NCI-H1092 (cell line): Measurements from ENCODE around the gene GLT6D1.
"Not testable (repeated sequence)": the region's sequence is repeated elsewhere in the genome, so short reads cannot be mapped to it uniquely, and the experiment has no call there.

Experiments
- DNase-seq: peaks from one replicate; lab custom pipeline; 2025; lab: John Stamatoyannopoulos, UW

Gene GLT6D1

DNA sequence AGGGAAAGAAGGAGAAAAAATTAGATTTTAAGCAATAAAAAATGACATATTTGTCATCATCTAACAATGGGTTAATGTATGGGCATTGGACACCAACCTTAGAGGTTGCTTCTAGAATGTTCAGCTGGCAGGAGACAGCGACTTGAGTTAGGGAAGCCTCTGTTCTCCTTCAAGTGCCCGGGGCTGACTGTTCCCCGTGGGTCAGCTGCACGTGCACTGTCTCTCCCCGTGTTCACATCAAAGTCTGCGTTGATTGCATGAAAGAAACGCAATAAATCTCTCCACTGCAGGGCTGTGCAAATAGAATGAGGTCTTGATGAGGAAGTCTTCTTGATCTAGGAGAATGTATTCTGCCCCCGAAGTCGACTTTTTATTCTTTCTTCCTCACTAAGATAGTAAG lies at the start of gene GLT6D1:
GLT6D1 (minus strand) TSS at position 345 of the 400 bp plus-strand sequence. CDS start 353 bp downstream, outside the sequence.
- no peak for DNase-seq

DNA sequence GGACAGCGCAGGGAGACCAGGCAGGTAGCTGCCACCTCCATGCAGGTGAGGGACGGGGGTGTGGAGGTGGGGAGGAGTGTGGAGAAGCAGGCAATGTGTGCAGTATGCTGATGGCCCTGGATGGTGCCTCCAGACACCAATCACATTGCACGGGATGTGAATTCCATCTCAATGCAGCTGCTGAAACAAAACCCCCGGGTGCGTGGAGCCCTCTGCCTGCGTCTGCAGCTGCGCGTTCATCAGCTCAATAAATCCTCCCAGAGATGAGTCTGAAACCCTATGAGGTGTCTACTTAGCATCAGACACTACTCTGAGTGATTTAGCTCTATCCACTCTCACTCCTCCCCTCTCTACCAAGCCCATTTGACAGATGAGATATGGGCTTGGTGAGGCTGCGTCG lies 49.7 kb upstream of the GLT6D1 start:
- DNase-seq: no peak

- no peak for DNase-seq
Observed at GRCh38 chr9:135687216-135687615, 47.9 kb upstream of the GLT6D1 start.

- DNase-seq: no peak
Observed at GRCh38 chr9:135684691-135685090, 45.4 kb upstream of the GLT6D1 start.

DNA sequence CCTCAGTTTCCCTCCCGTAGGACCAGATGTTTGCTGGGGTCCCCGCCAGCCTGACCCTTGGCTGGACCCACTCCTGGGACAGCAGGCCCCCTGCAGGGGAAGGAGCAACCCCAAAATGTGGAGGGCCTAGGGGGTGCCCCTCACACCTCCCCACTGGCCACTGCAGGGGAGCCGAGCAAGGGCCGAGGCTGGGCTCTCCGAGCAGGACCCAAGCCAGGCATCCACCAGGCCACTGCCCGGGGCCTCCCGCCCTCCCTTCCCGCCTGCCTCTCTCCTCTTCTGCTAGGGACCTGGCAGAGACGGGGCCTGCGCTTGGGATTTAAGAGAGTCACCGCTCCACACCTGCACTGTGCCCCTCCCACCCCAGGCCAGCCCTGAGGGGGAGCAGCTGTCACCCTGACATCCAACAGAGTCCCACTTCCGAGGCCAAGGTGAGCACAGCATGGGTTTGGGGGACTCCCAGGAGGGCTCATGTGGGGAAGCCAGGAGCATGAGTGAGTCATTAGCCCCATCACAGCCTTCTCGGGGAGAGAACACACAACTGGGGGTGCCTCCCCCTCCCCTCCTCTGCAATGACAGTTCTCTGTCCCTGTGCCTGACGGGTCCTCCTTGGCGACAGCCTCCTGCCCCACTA lies 44.2 kb upstream of the GLT6D1 start:
- DNase-seq: no peak

- DNase-seq: no peak
Observed at GRCh38 chr9:135681161-135681560, 41.8 kb upstream of the GLT6D1 start.

- DNase-seq: no peak
Observed at GRCh38 chr9:135680056-135680455, 40.7 kb upstream of the GLT6D1 start.

DNA sequence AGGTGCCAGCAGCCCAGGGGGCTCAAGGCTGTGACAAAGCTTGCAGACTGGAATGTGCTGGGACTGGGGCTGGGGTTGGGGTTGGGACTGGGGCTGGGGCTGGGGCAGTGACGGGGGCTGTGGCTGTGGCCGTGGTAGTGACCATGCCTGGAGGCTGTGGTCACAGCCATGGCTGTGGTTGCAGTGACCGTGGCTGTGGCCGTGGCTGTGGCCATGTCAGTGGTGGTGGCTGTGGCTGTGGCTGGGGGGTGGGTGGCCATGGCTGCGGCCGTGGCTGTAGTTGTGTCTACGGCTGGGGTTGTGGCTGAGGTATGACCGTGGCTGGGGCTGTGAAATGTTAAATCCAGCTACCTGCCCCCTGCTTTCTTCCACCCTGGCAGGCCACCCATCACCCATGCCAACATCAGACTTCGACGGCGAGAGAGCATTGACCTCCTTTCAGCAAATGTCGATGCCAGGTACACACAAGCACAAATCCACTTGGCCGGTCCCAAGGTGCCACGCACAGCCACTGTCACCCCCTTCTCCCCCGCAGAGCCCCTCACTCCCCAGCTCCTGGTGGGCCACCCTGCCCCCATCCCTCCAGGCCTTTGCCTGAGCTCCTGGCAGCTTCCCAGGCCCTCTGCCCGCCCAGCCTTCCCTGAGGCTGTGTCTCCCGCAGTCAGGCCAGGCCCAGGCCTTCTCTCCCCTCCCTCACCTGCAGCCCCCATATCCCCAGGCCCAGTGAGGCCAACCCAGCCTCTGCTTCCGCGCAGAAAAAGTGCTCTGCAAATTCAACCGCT lies 39.1 kb upstream of the GLT6D1 start:
- DNase-seq: no peak

DNA sequence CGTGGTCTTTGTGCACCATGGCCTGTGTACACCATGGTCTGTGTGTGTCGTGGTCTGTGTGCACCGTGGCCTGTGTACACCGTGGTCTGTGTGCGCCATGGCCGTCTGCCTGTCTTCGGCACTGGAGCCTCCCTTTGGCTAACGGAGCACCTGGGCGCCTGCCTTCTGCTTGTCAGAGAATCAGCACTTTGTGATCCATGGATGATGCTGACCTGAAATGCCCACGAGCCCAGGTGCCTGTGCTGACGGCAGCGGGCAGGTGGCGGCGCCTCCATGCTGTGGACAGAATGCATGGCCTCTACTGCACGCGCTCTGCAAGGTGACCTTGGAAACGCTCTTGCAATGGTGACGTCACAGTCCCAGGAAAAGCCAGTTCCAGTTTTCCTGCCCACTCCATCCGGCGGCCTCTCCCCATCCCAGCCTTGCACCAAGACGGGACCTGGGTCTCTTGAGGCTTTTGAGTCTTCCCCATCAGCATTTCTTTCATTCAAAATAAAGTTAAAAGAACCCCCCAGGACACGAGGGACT lies 38.4 kb upstream of the GLT6D1 start:
- no peak for DNase-seq

DNA sequence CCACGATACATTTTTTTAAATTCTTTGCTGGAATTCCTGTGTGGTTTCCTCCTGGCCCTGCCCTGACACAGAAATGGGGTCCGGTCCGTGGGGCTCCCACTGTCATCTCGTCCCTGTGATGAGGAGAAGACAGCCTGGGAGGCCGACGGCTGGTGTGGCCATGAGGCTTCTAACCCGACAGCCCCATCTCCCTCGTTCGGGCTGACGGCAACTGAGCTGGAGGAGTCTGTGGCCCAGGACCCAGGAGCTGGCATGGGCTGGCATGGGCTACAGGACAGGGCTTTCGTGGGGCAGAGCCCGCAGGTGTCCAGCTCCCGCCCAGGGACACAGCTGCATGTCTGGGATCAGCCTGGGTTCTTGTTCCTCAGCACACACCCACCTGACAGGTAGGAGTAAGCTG lies 37.6 kb upstream of the GLT6D1 start:
- no peak for DNase-seq

DNA sequence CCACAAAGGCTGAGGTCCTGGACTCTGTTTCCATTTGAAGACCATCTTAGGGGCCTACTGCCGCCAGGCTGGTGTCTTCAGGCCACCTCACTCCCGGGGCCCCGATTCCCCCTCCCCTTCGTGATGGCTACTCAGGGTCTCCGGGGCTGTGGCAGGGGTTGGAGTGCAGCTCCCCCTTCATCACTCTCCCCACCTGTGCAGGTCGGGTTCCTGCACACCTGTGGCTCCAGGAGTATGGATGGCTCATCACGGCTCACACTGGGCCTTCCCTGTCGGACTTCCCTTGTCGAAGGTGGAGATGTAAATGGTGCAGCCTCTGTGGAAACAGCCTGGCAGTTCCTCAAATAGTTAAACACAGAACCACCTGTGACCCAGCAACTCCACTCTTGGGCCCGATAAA lies 35.6 kb upstream of the GLT6D1 start:
- DNase-seq: no peak

DNA sequence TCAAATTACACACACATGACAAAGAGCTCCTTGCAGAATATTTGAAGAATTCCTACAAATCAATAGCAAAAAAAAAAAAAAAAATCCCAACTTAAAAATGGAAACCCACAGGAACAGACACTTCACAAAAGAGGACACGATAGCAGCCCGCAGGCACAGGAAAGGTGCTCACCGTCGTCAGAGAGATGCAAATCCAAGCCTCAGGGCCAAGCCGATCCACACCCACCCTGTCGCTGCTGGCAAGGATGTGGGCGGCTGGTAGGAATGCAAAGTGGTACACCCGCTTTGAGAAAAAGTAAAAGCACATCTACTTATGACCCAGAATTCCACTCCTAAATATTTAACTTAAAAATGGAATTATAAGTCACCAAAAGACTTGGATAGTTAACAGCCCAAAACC lies 34.6 kb upstream of the GLT6D1 start:
- no peak for DNase-seq

GRCh38 chr9:135672786-135673185 lies 33.4 kb upstream of the GLT6D1 start:
- not testable (repeated sequence) for DNase-seq

DNA sequence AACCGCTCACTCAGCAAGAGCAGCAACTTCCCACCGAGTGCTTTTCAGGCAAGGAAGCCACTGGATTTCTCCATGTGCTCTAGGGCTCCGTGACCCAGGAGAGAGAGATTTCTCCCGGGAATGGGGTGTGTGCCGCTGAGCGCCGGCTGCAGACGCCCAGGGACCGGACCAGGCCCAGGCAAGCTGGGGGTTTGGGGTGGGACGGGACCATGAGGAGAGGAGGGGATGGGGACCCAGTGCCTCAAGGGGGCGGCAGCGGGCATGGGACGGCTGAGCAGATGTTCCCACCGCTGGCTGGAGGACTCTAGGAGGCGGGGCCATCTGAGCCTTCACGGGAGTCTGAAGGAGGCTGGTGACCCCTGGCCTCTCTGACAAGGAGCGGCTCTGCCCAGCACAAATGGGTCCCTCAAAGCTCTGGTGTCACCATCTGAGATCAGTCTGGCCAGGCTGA lies 32.3 kb upstream of the GLT6D1 start:
- no peak for DNase-seq

DNA sequence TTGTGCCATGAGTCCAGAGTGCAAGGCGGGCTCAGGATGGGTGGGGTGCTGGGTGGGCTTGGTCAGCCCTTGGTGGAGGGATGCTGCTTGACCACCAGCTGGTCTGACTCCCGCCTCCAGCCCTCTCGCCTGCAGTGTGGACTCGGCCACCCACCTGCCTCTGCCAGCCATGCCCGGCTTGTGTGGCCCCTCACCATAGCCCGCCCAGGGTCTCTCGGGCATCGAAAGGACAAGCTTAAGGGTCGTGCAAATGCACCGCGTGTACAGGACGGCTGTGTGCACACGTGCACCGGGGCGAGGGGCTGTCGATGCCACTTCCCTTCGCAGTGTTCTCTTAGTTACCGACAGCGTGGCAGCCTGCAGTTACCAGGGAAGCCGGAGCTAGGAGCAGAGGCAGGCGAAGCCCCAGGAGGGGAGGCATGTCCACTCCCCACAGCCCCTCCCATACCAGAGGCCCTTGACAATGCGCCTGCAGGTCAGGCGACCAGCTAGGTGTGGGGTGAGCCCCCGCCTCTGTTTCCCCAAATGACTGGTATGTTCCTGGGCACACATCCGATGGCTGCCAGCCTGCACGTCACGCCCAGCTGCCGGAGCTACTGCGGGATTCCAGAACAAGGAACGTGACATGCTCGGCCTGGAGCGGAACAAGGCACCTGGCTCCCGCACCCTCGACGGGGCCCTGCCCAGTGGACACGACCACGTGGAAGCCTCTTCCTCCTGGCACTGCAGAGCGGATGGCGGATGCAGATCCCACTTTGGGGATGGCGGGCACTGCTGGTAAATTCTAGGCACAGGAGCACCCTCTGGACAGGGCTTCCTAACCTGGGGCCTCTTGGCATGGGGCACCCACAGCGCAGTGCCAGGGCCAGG lies 31.6 kb upstream of the GLT6D1 start:
- no peak for DNase-seq

DNA sequence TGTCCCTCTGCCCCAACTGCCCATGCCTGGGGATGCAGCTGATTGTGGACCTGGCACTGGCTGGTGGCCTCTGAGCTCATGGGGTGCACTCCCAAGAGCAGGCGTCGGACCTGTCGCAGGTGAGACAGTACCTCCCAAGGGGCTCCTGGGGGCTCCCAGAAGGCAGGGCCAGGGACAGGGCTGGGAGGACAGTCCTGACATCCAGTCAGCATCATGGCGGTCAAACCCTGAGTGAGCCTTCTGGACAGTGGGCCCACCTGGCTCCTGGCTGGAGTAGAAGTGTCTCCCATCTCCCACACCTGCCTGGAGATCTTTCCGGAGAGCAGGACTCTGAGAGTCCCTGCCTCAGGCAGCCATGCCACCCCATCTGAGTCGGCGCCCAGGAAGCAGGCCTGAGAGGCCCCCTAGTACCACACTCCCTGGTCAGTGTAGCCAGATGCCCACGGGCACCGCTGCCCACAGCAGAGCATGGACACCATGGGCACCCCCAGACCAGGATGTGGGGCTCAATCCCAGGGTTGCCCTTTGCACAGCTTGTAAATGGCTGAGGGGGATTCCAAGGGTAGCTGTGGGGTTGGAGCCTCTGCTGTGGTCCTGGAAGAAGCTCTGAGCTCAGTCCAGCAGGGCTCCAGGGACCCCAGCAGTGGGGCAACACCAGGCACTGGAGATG lies 30.4 kb upstream of the GLT6D1 start:
- DNase-seq: no peak

- not testable (repeated sequence) for DNase-seq
Observed at GRCh38 chr9:135669018-135669417, 29.7 kb upstream of the GLT6D1 start.

GRCh38 chr9:135667463-135668001 lies 28.2 kb upstream of the GLT6D1 start:
- DNase-seq: no peak

DNA sequence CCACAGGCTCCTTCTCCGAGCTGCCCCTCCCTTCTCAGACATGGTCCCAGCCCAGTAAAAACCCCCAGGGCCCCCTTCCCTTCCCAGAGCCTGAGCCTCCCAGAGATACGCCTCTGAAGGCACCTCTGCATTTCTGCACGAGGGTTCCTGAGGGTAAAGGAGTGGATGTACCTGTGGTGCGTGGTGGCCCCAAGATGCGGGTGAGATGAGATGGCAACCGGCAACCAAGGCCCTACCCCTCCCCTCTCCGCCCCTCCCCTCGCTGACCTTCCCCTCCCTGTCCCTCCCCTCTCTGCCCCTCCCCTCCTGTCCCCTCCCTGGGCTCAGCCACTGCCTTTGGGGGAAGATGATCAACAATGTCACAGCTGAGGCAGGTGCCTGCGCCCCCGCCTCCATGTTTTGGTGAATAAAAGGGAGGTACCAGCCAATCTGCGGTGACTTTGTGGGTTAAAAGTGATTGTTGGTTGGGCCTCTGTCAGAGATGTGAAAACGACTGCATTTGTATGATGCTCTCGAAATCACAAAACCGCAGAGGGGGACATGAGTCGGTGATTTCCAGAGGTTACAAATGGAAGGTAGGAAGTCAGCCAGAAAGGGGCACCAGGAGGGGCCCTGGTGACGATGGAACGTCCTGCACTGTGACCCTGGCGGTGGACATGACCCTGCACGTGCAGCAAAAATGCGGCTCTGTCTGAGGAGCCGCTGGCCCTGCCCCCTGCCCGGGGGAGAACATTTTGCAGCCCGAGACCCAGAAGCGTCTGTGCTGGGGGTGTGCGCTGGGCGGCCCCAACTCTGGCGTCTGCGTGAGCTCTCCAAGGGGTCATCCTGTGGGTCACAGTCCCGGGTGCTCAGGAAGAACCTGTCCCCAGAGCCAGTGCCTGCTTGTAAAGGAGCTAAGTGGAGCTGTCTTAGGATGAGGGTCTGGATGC lies 27.5 kb upstream of the GLT6D1 start:
- no peak for DNase-seq

- DNase-seq: no peak
Observed at GRCh38 chr9:135665795-135666189, 26.5 kb upstream of the GLT6D1 start.
